NCI-H524 (cell line): Measurements from ENCODE around the gene HMCN2.
"Not testable (repeated sequence)": the region's sequence is repeated elsewhere in the genome, so short reads cannot be mapped to it uniquely, and the experiment has no call there.

Experiments used
- DNase-seq, 2 experiments: peaks; one replicate each; lab custom pipeline; 2025; lab: John Stamatoyannopoulos, UW

The HMCN2 gene

DNA sequence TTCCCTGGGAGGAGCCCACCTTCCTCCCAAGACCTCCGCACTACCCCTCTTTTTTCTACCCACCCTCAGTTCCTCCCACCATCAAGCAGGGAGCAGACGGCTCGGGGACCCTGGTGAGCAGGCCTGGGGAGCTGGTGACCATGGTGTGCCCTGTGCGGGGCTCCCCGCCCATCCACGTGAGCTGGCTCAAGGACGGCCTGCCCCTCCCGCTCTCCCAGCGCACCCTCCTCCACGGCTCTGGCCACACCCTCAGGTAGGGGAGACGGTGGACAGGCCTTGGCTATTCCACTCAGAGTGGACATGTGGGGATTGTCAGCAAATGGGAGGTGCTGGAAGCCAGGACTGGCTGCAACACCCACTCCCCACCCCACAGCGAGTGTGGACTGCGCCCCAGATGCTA is 126.3 kb downstream of the HMCN2 start:
- no peak for DNase-seq

- no peak for DNase-seq
Measured at GRCh38 chr9:130393681-130394071, 128.1 kb downstream of the HMCN2 start.

GRCh38 chr9:130394320-130394719 is 128.8 kb downstream of the HMCN2 start:
- no peak for DNase-seq

DNA sequence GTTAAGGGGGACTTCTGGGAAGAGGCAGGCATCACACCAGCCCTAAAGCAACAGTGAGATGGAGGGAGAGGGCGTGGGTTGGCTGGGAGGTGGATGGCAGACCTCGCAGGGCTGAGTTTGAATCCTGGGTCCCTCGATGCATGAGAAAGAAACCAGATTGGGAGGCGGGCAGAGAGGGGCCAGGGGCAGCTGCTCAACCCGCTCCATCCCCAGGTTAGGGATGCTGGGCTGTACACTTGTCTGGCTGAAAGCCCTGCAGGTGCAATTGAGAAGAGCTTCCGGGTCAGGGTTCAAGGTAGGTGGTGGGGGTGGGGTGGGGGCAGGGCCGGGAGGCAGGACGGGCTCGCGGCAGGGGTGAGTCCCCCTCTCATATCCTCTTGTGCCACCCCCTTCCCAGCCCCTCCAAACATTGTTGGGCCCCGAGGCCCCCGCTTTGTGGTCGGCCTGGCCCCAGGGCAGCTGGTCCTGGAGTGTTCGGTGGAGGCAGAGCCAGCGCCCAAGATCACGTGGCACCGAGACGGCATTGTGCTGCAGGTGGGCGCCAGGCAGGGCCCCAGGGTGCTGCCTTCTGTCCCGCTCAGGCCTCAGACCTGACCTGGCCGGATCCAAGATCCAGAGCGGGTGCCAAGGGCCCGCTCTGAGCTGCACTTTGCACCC is 129.4 kb downstream of the HMCN2 start:
- DNase-seq, result no peak

- no peak for DNase-seq
Measured at GRCh38 chr9:130395810-130396435, 130.4 kb downstream of the HMCN2 start.

DNA sequence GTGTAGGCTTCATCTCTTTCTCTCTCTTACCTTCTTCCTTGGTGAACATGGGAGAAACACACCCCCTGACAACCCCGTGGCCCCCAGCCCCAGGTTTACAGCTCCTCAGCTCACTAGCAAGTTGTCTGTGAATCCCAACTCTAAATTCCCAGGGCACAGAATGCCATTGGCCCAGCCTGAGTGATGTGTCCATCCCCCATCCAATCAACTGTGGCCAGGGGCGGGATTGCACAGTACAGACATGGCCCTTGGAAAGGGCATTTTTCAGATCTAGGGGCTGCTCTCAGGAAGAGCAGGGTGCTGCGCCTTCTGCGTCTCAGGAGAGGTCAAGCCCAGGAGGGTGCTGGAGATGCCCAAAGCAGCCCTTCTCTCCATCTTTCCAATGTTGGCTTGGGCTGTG is 131.0 kb downstream of the HMCN2 start:
- DNase-seq, result no peak

- no peak for DNase-seq
Measured at GRCh38 chr9:130398487-130399240, 133.1 kb downstream of the HMCN2 start.

- no peak for DNase-seq
Measured at GRCh38 chr9:130399768-130400167, 134.2 kb downstream of the HMCN2 start.

- no peak for DNase-seq
Measured at GRCh38 chr9:130400870-130401269, 135.3 kb downstream of the HMCN2 start.

- not testable (repeated sequence) for DNase-seq
Measured at GRCh38 chr9:130401742-130402141, 136.2 kb downstream of the HMCN2 start.

DNA sequence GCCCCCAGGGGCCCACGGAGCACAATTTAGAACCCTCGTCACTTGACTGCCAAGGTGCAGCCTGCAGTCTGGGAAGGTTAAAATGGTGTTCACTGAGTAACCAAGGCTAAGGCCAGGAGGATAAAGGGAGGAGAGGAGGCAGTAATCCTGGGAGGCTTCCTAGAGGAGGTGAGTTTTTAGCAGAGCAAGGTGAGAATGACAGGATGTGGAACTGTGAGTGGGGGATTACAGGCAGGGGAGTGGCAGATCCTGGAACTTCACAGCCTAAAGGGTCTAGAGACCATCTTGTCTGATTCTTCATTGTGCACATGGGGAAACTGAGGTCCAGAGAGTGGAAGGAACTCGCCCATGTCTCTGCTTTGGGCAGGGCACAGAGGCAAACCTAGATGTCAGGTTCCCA is 136.7 kb downstream of the HMCN2 start:
- DNase-seq, result no peak

DNA sequence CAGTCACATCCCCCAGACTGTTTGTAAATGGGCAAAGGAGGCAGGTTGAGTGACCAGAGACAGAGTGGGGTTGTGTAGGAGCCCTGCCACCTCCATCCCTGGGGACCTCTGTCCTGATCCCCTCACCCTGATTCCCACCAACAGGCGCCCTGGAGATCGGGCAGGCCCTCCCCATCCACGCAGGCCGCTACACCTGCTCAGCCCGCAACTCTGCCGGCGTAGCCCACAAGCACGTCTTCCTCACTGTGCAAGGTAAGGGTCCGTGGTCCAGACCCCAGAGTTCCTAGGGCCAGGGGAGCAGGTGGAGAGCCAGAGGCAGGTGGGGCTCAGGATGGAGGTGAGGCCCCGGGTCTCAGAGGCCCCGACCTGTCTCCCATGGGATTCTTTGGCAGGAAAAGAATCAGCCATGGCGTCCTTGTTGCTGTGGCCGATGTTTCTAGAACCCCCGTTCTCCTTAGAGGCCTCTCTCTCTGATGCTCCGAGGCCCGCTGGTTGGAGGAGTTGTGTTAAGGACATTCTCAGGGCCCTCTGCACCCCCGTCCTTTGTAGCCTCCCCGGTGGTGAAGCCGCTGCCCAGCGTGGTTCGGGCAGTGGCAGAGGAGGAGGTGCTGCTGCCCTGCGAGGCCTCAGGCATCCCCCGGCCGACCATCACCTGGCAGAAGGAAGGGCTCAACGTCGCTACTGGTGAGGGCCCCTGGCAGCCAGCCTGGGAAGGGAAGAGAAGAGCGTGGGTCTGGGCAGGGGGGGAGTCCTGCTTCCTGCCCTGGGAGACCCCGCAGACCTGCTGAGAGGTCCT is 137.3 kb downstream of the HMCN2 start:
- no peak for DNase-seq

DNA sequence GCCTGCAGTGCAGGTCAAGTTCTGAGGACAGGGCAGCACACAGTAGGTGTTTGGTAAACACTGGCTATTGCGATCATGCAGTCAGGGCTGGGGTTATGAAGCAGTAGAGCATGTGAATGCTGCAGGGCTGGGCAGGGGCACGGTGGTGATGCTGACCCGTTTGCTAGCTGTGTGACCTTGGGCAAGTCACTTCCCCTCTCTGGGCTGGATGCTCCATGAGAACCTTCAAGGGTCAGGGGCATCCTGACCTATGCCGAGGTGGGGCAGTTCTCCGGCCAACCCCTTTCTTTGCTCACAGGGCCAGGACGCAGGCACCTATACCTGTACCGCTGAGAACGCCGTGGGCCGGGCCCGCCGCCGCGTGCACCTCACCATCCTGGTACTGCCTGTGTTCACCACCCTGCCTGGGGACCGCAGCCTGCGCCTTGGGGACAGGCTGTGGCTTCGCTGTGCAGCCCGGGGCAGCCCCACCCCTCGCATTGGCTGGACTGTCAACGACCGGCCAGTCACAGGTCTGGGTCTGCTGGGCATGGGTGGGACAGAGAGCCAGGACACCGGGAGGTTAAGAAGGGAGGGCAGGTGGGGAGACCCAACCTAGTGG is 140.2 kb downstream of the HMCN2 start:
- no peak for DNase-seq

- no peak for DNase-seq
Measured at GRCh38 chr9:130406278-130406895, 140.8 kb downstream of the HMCN2 start.

DNA sequence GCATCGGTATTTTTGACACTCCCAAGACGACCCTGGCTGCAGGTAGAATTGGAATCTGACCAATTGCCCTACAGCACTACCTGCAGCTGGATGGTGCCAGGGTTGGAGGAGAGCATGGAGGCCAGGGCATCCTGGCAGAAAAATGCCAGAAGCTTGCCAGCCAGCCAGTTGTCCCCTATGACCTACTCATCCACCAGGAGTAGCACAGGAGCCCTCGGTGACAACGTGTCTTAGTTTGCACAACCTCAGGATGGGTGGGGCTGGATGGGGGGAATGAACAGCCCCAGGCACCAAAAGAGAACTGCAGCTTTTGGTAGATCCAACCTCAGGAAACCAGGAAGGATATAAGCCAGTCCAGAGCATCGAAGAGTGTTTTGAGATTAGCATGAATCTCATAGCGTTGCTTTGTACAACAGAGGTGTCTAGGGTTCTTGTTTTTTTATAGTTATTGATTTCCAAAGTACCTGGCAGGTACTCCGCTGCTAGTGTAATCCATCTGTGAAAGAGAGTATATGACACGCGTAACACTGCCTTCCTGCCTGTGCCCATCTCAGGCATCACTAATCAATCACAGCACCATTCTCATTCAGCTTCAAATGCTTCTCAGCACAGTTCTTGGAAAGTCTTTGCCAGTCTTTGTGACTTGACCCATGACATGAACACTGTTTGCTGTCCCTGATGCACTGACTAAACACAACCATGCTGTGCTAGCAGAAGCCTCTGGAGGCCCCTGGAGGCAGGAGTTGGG is 142.5 kb downstream of the HMCN2 start:
- no peak for DNase-seq

GRCh38 chr9:130408669-130409068 is 143.1 kb downstream of the HMCN2 start:
- no peak for DNase-seq

DNA sequence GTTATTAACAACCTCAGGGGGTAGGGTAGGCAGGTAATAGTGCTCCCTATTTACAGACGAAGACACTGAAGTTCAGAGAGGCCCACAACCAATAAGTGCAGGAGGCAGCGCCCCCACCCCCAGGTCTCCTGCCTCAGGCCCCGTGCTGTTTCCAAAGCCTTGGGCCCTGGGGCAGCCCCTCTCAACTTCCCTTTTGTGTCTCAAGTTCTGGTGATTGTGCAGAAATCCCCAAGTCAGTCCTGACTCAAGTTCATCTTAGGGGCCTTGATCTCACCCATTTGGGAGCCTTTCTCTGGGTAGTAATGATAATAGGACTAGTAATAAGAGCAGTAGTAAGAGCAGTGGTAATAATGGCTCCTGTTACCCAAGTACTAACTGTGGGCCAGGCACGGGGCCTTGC is 143.7 kb downstream of the HMCN2 start:
- no peak for DNase-seq

GRCh38 chr9:130410443-130410842 is 144.9 kb downstream of the HMCN2 start:
- no peak for DNase-seq

DNA sequence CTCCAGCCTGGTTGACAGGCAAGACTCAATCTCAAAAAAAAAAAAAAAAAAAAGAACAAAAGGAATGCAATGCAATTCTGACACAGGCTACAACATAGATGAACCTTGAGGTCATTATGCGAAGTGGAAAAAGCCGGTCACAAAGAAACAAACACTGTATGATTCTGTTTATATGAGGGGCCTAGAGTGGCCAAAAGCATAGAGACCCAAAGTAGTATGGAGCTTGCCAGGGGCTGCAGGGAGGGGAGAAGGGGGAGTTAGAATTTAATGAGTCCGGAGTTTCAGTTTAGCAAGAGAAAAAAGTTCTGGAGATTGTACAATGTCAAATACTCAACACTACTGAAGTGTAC is 146.0 kb downstream of the HMCN2 start:
- DNase-seq, result no peak

DNA sequence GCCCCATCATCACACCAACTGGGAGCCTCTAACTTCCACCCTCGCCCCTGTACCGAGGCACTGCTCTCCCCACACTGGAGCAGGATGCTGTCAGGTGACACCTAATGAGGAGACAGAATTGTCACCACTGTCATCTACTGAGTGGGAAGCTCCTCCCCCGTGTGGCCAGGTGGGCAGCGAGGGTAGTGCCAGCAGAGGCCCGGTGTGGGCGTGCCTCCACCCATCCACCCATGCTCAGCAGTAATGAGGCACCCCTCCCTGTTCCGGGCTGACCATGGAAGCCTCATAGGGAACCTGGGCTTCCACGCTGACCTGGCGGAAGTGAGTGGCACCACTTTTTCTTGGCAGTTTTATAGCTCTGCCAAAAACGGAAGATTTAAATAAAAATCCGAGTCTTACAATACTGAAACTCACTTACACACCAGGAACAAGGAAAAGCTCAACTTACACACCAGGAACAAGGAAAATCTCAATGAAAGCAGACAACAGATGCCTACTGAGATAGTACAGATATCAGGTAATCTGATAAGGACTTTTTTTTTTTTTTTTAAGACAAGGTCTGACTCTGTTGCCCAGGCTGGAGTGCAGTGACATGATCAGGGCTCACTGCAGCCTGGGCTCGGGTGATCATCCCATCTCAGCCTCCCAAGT is 148.6 kb downstream of the HMCN2 start:
- DNase-seq, result no peak
